Panc1 (cell line): ENCODE data around the gene FBXO42. TPM values are rescaled to one million over a fixed set of nuclear protein-coding genes. Genes with fewer than 3 reads are reported as not detected.

ENCODE experiments used
- ATAC-seq: fragments of 200-7000 bp; cut with Tn5 transposase; 2 replicates; pipeline ENCODE4 v1.9.1; 2020; ENCODE audit warnings: mild to moderate bottlenecking, moderate library complexity
- BruUV-seq: library from RNA; stranded (reverse); fragments of 400-500 nt; replicated peaks from 2 replicates; lab custom pipeline; 2021; lab: Mats Ljungman, UMichigan
- CTCF ChIA-PET: fragments of 300-600 bp; sonication (Branson Sonifier 250); formaldehyde crosslinking; loops from one replicate; lab custom pipeline; 2022; ENCODE audit warnings: antibody characterized with exemption; lab: Charles Lee
- POLR2A ChIA-PET: fragments of 300-600 bp; sonication (Branson Sonifier 250); formaldehyde crosslinking; loops from one replicate; lab custom pipeline; 2022; ENCODE audit warnings: antibody characterized with exemption; lab: Charles Lee
- DNase-seq: peaks from one replicate; pipeline ENCODE4 v3.0.0-alpha.2; 2010; ENCODE audit warnings: low read depth, low spot score
- H3K27ac ChIP-seq: 2 replicates; pipeline ENCODE4 v1.5.1; 2011; ENCODE audit warnings: mild to moderate bottlenecking, low read length, inconsistent platforms
- H3K27me3 ChIP-seq: fragments of 200-500 bp; sonication (Bioruptor generic); 2 replicates; pipeline ENCODE4 v1.6.0; 2014; ENCODE audit warnings: low read length, inconsistent platforms; ENCODE audit not compliant: control insufficient read depth, insufficient read depth
- H3K36me3 ChIP-seq: fragments of 200-500 bp; sonication (Bioruptor generic); 2 replicates; pipeline ENCODE4 v1.5.1; 2014; ENCODE audit warnings: inconsistent platforms, mild to moderate bottlenecking, low read length, moderate library complexity; ENCODE audit not compliant: control insufficient read depth, insufficient read depth
- H3K4me1 ChIP-seq: 2 replicates; pipeline ENCODE4 v1.5.1; 2011; ENCODE audit warnings: inconsistent platforms, mild to moderate bottlenecking, low read length, moderate library complexity; ENCODE audit not compliant: control insufficient read depth, insufficient read depth
- H3K4me3 ChIP-seq, 2 experiments: 2 replicates each; pipeline ENCODE4 v1.5.1; 2011 to 2012; ENCODE audit warnings: low read depth in 2 of 2, low read length in 2 of 2, mild to moderate bottlenecking in 2 of 2, inconsistent platforms in 1 of 2, moderate library complexity in 1 of 2
- H3K9me3 ChIP-seq: fragments of 200-500 bp; sonication (Bioruptor generic); 2 replicates; pipeline ENCODE4 v1.5.1; 2014; ENCODE audit warnings: low read depth, mild to moderate bottlenecking, inconsistent platforms, low read length, moderate library complexity; ENCODE audit not compliant: control insufficient read depth, insufficient read depth
- POLR2AphosphoS5 ChIP-seq: IDR thresholded peaks from 2 replicates; pipeline ENCODE4 v1.6.1; 2012; ENCODE audit warnings: mild to moderate bottlenecking, low read depth, low read length, moderate library complexity
- SIN3A ChIP-seq: IDR thresholded peaks from 2 replicates; pipeline ENCODE4 v1.6.1; 2012; ENCODE audit warnings: low read depth, mild to moderate bottlenecking, low read length, moderate library complexity, borderline replicate concordance; ENCODE audit not compliant: insufficient read depth
- TCF7L2 ChIP-seq: IDR thresholded peaks from 2 replicates; pipeline ENCODE4 v1.6.1; 2011; ENCODE audit warnings: mild to moderate bottlenecking, low read depth, low read length, inconsistent platforms
- in situ Hi-C: cut with HindIII; loops from 2 replicates; pipeline ENCODE4 v1.10.0; 2016; ENCODE audit warnings: low sequenced_read_pairs, low pct_unique_long_range_greater_than_20kb
- intact Hi-C: fragments of 100-400 bp; cut with micrococcal nuclease; formaldehyde crosslinking; loops from one replicate; pipeline ENCODE4 v1.10.0; 2022; ENCODE audit not compliant: unreplicated experiment
- total RNA-seq: library from RNA; stranded (reverse); gene quantifications from one replicate; pipeline ENCODE4 v1.2.1, GENCODE V29; 2021; ENCODE audit not compliant: unreplicated experiment
- TF ChIP-seq, protein P1 (sequence below): fragments of 450-650 bp; IDR thresholded peaks from 2 replicates; pipeline ENCODE4 v1.5.1; 2017; ENCODE audit warnings: mild to moderate bottlenecking
- TF ChIP-seq, protein P2 (sequence below), 2 experiments: IDR thresholded peaks; 2 replicates each; pipeline ENCODE4 v1.6.1; 2011 to 2012; ENCODE audit warnings: low read depth in 2 of 2, control low read depth in 1 of 2, low read length in 1 of 2, mild to moderate bottlenecking in 1 of 2, moderate library complexity in 1 of 2; ENCODE audit not compliant: insufficient read depth in 1 of 2

FBXO42 gene
- total RNA-seq, 1 experiment from 2014 or later = 25.7 TPM

DNA sequence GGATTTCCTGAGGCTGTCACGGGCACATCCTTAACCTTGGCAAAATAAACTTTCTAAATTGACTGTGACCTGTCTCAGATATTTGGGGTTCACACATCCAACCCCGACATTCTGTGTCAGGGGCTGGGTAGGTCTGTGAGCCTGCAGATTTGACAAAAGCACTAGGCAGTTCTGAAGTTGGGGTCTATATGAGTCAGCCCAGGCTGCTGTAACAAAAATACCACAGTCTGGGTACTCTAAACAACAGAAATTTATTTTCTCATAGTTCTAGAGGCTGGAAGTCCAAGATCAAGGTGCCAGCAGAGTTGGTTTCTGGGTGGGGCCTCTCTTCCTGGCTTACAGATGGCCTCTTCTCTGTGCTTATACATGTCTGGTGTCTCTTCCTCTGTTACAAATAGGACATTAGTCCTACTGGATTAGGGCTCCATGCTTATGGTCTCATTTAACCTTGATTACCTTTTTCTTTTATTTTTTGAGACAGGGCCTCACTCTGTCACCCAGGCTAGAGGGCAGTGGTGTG, 112.2 kb downstream of the FBXO42 start:
- no peaks in the 10 kb centered on the region for H3K9me3 ChIP-seq
- no TSS peak for BruUV-seq
- TF ChIP-seq, protein P1, sequence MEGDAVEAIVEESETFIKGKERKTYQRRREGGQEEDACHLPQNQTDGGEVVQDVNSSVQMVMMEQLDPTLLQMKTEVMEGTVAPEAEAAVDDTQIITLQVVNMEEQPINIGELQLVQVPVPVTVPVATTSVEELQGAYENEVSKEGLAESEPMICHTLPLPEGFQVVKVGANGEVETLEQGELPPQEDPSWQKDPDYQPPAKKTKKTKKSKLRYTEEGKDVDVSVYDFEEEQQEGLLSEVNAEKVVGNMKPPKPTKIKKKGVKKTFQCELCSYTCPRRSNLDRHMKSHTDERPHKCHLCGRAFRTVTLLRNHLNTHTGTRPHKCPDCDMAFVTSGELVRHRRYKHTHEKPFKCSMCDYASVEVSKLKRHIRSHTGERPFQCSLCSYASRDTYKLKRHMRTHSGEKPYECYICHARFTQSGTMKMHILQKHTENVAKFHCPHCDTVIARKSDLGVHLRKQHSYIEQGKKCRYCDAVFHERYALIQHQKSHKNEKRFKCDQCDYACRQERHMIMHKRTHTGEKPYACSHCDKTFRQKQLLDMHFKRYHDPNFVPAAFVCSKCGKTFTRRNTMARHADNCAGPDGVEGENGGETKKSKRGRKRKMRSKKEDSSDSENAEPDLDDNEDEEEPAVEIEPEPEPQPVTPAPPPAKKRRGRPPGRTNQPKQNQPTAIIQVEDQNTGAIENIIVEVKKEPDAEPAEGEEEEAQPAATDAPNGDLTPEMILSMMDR = no peak
- DNase-seq (no peak), ATAC-seq (no peak)
- peaks cover 13% of the 10 kb centered on the region for H3K4me1 ChIP-seq
- no peaks in the 10 kb centered on the region for H3K27me3 ChIP-seq
- no peak overlapping the region for H3K4me3 ChIP-seq
- ChIA-PET POLR2A (no interaction called here), CTCF (interaction anchor here (0.6 kb wide), 1 partner anchor 20 kb away, joined by 3 read pairs; no protein-coding TSS in a partner anchor)
- in situ Hi-C loops = no loop called here
- intact Hi-C loops = no loop called here
- H3K27ac ChIP-seq = no peak overlapping the region
- H3K36me3 ChIP-seq = no peaks in the 10 kb centered on the region

DNA sequence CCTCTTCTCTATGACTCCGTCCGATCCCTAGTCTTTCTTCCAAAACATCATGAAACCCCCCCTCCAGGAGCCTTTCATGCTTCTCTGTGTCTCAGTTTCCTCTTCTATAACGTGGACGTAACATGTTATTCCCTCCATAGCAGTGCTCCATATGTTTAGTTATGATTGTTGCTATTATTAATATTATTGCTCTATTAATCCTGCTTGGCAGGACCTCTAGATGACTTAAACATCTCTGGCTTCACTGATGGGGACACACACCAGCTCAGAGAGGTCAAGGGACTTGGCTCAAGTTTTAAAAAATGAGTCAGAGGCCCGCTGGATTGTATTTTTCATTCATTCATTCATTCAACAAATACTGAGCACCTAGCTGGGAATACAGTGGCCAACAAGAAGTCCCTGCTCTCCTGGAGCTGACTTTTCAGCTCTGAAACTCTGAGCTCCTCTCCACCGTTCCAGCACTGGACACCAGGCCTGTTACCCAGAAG, 114.9 kb downstream of the FBXO42 start:
- Histone ChIP-seq H3K4me1 (peaks cover 13% of the 10 kb centered on the region), H3K4me3 (peak overlapping the region; percentile 66 to 96), H3K36me3 (no peaks in the 10 kb centered on the region), H3K9me3 (no peaks in the 10 kb centered on the region), H3K27ac (peak overlapping the region; percentile 96), H3K27me3 (no peaks in the 10 kb centered on the region)
- ChIA-PET CTCF (interaction anchor here (1.0 kb wide), 1 partner anchor 92 kb away, joined by 3 read pairs; no protein-coding TSS in a partner anchor), POLR2A (interaction anchor here (0.7 kb wide), 2 partner anchors 19 to 116 kb away, joined by 3 to 4 read pairs; no protein-coding TSS in a partner anchor)
- no peak for TF ChIP-seq POLR2AphosphoS5
- TF ChIP-seq, protein P2, sequence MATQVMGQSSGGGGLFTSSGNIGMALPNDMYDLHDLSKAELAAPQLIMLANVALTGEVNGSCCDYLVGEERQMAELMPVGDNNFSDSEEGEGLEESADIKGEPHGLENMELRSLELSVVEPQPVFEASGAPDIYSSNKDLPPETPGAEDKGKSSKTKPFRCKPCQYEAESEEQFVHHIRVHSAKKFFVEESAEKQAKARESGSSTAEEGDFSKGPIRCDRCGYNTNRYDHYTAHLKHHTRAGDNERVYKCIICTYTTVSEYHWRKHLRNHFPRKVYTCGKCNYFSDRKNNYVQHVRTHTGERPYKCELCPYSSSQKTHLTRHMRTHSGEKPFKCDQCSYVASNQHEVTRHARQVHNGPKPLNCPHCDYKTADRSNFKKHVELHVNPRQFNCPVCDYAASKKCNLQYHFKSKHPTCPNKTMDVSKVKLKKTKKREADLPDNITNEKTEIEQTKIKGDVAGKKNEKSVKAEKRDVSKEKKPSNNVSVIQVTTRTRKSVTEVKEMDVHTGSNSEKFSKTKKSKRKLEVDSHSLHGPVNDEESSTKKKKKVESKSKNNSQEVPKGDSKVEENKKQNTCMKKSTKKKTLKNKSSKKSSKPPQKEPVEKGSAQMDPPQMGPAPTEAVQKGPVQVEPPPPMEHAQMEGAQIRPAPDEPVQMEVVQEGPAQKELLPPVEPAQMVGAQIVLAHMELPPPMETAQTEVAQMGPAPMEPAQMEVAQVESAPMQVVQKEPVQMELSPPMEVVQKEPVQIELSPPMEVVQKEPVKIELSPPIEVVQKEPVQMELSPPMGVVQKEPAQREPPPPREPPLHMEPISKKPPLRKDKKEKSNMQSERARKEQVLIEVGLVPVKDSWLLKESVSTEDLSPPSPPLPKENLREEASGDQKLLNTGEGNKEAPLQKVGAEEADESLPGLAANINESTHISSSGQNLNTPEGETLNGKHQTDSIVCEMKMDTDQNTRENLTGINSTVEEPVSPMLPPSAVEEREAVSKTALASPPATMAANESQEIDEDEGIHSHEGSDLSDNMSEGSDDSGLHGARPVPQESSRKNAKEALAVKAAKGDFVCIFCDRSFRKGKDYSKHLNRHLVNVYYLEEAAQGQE (IDR thresholded peaks at IDR 0.05; ENCODE audit: insufficient read depth in 1 of 2, low read depth in 2 of 2, low read length in 1 of 2) = no peak
- no peak for TF ChIP-seq SIN3A
- TF ChIP-seq, protein P1 = no peak
- no peak for TF ChIP-seq TCF7L2
- intact Hi-C loops = no loop called here
- no TSS peak for BruUV-seq
- DNase-seq (no peak), ATAC-seq (no peak)
- in situ Hi-C loops = no loop called here
